Astrocyte of the spinal cord (primary cell): ENCODE measurements around the gene HOXC6.

Experiments
- DNase-seq: peaks from one replicate; pipeline ENCODE4 v3.0.0; 2011; ENCODE audit warnings: low read depth, low spot score
- H3K4me3 ChIP-seq: 2 replicates; pipeline ENCODE4 v1.5.1; 2011; ENCODE audit warnings: low read depth, mild to moderate bottlenecking, low read length, moderate library complexity
- CTCF ChIP-seq: IDR thresholded peaks from 2 replicates; pipeline ENCODE4 v1.5.1; 2012; ENCODE audit warnings: low read depth, mild to moderate bottlenecking, low read length, inconsistent platforms
- in situ Hi-C: cut with HindIII; loops from 2 replicates; pipeline ENCODE4 v1.10.0; 2017; ENCODE audit warnings: low sequenced_read_pairs

HOXC6 gene

GRCh38 chr12:54016478-54016964 is 11.7 kb upstream of the HOXC6 start:
- DNase-seq, result peak; percentile 82
- TF ChIP-seq CTCF, result no peak
- in situ Hi-C loops, result loop anchor here (25.0 kb wide), 1 partner anchor 171 kb away; the partner anchor contains the start of gene SMUG1
- peak overlapping the region; percentile 64 for H3K4me3 ChIP-seq

- TF ChIP-seq CTCF, result peak; percentile 12
- in situ Hi-C loops, result loop anchor here (25.0 kb wide), 1 partner anchor 170 kb away; the partner anchor contains the start of gene SMUG1
- no peak for DNase-seq
- peak overlapping the region; percentile 64 for H3K4me3 ChIP-seq
These were observed 11.0 kb upstream of the HOXC6 start for GRCh38 chr12:54017027-54017788.

GRCh38 chr12:54017878-54018467 is 10.3 kb upstream of the HOXC6 start:
- peak; percentile 93 for DNase-seq
- in situ Hi-C loops, result loop anchor here (25.0 kb wide), 1 partner anchor 169 kb away; the partner anchor contains the start of gene SMUG1
- H3K4me3 ChIP-seq, result peak overlapping the region; percentile 64
- no peak for TF ChIP-seq CTCF

GRCh38 chr12:54018468-54018984 is 9.7 kb upstream of the HOXC6 start:
- peak overlapping the region; percentile 64 for H3K4me3 ChIP-seq
- in situ Hi-C loops, result loop anchor here (25.0 kb wide), 1 partner anchor 169 kb away; the partner anchor contains the start of gene SMUG1
- no peak for DNase-seq
- no peak for TF ChIP-seq CTCF

- no peak for TF ChIP-seq CTCF
- H3K4me3 ChIP-seq, result peak overlapping the region; percentile 64
- in situ Hi-C loops, result loop anchor here (25.0 kb wide), 1 partner anchor 168 kb away; the partner anchor contains the start of gene SMUG1
- DNase-seq, result no peak
These were observed 9.0 kb upstream of the HOXC6 start for GRCh38 chr12:54019091-54019811.

- in situ Hi-C loops, result loop anchor here (25.0 kb wide), 1 partner anchor 167 kb away; the partner anchor contains the start of gene SMUG1
- TF ChIP-seq CTCF, result no peak
- DNase-seq, result no peak
- peak overlapping the region; percentile 64 for H3K4me3 ChIP-seq
These were observed 8.2 kb upstream of the HOXC6 start for GRCh38 chr12:54019924-54020590.
